ACHN (cell line): ENCODE results near the gene IGFN1.

Experiments used
- DNase-seq: peaks from one replicate; pipeline ENCODE4 v3.0.0-alpha.2; 2015
- in situ Hi-C: cut with HindIII; loops from 2 replicates; pipeline ENCODE4 v1.10.0; 2017; ENCODE audit warnings: low sequenced_read_pairs, low pct_ligation_motif_present, low pct_unique_long_range_greater_than_20kb

Gene IGFN1

DNA sequence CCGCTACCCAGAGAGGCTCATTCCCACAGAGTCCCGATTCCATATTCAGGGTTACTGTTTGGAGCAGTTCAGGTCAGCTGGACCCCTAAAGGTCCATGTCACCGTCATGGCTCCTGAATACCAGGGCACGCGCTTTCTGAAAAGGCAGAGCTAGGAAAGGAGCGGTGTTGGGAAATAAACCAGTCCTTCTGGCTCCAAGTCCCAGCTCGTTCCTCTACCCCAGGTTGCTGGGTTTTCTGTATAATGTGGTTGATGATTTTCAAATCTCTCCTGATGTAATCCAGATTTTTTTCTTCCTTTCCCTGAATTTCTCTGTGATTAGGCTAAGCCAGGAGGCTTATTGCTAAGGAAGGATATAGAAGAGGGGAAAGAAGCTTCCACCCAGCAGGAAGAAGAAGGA is 78.7 kb downstream of the IGFN1 start:
- in situ Hi-C loops: no loop called here
- DNase-seq: no peak

- in situ Hi-C loops: no loop called here
These were observed 79.3 kb downstream of the IGFN1 start for GRCh38 chr1:201269900-201270410.

DNA sequence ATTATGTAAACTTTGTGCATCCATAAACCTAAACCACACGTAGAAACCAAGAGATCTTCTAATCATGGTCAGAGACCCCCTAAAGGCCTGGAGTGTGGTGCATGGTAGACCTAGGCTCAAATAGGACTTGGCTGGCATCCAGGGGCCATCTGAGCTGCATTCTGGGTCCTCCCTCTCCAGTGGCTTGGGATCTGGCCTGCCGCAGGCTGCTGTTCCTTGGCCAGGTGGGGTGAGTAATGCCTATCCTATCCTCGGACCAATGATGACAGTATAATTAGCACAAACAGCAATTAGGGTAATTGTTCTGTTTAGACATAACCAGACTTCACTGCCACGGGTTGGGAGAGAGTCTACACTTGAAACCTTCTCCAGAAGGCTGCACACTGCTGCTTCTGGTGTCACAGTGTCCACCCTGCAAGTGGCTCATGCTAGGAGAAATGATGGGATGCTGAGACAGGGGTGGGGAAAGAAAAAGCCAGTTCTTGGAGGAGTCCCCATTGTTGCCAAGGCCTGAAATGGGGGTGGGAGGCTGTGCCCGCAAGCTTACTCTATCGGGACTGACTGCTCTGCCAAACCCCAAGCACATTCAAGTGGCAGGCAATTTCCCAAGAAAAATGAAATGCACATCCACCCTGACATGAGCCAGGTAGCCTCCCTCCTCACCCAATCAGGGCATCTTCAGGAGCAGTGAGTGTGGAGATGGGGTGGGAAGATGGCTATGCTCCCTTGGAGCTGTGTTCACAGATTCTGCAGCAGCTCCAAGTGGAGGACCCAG is 80.2 kb downstream of the IGFN1 start:
- DNase-seq: no peak
- in situ Hi-C loops: no loop called here

More at GRCh38 chr1:201269900-201270410, 79.3 kb downstream of the IGFN1 start:
- no peak for DNase-seq

- DNase-seq: no peak
- in situ Hi-C loops: no loop called here
These were observed 82.2 kb downstream of the IGFN1 start for GRCh38 chr1:201272799-201273198.

GRCh38 chr1:201274616-201275252 is 84.1 kb downstream of the IGFN1 start:
- in situ Hi-C loops: no loop called here
- DNase-seq: no peak

DNA sequence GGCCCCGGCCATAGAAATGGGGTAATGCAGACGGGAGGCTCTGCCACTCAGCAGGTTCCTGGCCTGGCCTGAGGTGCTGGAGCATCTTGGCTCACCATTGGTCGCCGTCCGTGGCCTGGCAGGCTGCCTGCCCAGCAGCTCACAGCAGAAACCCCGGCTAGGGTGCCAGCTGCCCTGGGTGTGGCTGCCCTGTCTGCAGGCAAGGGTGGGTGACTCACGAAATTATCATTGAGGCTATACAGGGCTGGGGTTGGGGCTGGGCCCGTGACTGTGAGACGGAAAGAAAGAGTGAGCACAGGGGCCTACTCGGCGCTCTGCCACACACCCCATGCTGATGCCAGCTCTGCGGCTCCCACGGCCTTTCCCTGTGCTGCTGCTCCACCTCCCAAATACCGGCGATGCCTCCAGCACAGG is 84.6 kb downstream of the IGFN1 start:
- peak; percentile 99 for DNase-seq
- in situ Hi-C loops: no loop called here

- in situ Hi-C loops: no loop called here
These were observed 86.3 kb downstream of the IGFN1 start for GRCh38 chr1:201276891-201277290.

GRCh38 chr1:201277441-201277840 is 86.8 kb downstream of the IGFN1 start:
- in situ Hi-C loops: no loop called here

More at GRCh38 chr1:201276891-201277290, 86.3 kb downstream of the IGFN1 start:
- no peak for DNase-seq

More at GRCh38 chr1:201277441-201277840, 86.8 kb downstream of the IGFN1 start:
- DNase-seq: no peak
